HG02642 (cell line): ENCODE results near the gene CTNND2.
"Not testable (repeated sequence)": the region's sequence is repeated elsewhere in the genome, so short reads cannot be mapped to it uniquely, and the experiment has no call there.

Experiments
- ATAC-seq: cut with Tn5 transposase; IDR thresholded peaks from one replicate; pipeline ENCODE4 v1.9.1; 2021; ENCODE audit warnings: mild to moderate bottlenecking; ENCODE audit not compliant: unreplicated experiment, poor library complexity

CTNND2 gene

DNA sequence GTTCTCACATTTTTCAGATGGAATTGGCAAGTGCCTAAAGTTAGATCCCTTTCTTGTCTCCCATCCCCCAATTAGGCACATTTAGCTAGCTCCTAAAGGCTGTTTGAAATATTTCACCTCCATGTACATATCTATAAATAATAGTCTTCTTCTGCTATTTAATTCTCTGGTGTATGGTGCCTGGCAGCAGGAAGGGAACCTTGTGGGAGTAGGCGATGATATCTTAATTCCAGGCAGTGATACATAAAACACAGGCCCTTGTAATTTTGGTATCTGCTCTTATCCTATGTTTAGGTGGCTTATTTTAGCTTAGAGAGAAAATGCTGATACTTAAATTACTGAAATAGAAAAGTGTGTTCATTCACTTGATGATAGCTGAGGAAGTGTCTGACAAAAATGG is 880.3 kb downstream of the CTNND2 start:
- no peak for ATAC-seq

DNA sequence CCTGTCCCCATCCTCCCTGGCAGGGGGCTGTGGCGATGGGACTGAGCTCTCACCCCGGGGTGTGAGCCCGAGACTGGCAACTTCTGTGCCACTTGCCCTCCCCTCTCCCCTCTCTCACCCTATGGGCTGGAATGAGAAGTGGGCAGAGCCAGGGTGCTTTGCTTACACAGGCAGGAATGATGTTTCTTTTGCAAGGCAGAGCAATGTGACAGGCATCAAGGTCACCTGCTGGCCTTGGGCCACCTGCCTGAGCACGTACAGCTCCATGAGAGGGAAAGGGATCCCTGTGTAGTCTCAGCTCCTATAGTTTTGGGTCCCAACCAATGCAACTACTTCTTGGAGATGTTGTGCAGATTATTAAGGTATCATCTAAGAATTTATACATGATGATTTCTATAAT is 890.5 kb downstream of the CTNND2 start:
- no peak for ATAC-seq

DNA sequence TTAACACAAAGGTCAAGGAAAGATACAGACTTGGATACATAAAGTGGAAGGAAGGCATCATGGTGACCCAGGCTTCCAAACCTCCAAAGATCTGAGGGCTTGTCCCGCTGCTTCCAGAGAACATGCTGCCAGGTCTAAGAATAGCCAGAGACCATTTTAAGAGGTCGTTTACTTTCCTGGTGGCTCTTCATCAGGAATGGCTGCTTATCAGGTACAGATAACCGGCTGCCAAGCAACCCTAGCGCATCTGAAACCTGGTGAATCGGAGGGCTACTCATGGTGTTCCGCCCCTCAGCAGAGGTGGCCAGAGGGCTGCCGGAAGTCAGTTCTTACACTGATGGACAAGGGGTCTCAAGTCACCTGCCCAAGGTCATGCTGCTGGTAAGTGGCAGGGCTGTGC is 892.0 kb downstream of the CTNND2 start:
- no peak for ATAC-seq

DNA sequence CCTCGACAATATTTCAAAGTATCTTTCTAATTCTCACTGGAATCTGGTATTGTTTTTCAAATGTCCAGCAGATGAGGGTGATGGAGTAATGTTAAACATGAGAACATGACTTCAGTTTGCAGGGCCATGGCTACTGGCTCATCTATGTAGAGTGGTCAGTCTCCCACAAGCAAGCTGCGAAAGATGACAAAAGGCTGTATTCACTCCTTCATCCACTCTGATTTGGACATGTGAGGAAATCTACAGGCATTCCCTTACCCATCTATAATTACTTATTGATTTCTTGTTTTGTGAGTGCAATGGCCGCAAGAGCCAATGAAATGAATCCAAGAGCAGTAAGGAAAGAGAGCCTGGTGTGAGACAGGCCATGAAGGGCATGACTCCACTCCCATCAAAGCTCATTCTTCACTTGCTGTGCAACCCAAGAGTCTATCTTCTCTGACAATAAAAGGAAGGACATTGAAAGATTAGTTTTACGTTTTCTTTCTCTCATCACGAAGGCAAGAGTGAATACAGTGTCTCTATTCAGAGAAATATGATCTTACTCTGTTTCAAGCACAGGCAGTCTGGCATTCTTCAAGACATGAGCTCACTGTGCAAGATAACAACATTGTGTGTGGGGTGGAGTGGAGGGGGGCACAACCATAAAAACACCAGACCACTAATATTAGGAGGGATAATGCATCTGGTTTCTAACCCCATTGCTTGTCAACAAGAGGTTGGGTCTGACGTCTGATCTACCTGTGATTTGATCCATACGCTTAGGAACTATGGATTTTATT is 893.6 kb downstream of the CTNND2 start:
- no peak for ATAC-seq

DNA sequence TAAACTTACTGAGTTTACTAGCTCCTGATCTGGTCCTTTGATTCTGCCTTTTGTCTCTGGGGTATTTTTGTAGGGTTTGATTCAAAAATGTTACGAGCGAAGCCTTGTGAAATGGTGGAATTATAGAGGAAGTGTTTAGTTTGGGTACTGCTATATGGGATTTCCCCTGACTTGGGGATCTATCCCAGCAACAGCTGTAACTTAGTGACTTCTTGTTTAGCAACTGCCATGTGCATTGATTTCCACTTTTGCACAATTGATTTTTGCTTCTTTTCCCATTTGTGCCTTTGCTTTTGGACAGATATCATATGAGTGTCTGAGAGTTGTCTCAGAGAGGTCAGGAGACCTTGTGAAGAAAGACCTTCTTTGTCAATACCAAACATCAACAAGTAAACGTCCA is 894.7 kb downstream of the CTNND2 start:
- ATAC-seq: no peak

DNA sequence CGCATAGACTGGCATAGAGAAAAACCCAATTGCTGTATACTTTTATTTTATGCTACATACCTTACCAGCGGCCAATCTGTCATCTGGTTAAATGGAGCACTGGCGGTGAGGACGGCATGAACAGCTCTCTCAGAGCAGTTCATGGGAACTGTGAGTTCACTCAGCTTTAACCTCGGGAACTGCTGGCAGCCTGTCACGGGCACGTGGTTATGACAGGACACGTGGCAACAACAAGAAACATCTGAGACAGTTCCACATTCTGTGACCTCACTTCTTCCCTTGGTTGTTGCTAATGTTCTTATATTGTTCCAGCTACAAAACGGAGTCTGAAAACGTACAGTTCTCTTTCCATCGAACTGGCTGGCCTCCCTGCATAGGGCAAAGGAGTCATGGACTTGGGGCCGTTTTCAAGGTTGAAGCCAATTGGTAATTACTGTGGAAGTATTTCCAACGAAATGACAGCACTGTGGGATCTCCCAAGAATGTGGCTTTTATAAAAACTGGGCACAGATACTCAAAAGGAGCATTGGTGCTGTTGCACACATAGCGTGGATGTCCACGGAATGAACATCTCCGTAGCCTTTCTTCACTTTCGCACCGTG is 896.9 kb downstream of the CTNND2 start:
- ATAC-seq: no peak

DNA sequence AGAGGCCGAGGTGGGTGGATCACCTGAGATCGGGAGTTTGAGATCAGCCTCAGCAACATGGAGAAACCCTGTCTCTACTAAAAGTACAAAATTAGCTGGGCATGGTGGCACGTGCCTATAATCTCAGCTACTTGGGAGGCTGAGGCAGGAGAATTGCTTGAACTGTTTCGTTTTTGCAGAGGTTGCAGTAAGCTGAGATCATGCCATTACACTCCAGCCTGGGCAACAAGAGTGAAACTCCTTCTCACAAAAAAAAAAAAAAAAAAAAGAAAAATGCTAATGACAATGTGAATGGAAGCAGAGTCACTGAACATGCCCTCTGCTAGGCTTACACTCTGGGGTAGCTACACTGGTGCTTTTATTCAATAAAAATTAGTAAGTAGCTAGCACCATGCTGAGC is 899.7 kb downstream of the CTNND2 start:
- not testable (repeated sequence) for ATAC-seq

DNA sequence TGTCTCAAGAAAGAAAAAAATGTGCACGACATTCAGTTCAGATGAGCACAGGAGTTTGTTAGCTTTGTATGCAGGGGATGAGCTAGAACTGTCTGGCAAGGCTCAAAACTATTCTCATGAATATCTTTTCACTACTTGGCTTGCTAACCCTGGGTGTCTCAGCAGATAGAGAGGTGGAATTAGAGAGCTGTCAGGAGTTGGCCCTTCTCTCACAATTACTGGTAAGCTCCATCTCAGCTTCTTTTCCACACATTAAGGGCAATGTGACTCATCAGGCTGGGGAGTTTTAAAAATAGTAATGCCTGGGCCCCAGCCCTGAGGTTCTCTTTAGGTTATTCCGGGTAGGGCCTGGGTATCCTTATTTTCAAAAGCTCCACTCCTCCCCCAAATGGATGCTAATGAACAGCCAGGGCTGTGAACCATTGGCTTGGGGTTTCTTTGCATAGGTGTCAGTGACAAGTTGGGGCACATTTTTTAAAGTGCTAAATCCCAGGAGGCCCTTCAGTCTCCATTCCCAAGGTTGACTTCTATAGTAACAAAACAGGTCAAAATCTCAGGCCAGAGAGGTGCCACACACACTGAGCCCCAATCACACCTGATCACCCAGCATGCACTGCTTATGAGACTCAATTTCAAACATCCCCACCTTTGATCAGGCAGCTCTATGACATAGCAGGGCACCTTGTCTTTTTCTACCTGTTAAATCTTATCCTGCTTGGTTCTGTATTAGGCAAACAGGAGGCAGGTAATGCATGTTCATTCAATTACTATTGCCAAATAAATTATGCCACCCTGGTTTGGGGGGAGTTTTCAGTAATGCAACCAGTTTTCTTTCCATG is 903.5 kb downstream of the CTNND2 start:
- ATAC-seq: no peak

DNA sequence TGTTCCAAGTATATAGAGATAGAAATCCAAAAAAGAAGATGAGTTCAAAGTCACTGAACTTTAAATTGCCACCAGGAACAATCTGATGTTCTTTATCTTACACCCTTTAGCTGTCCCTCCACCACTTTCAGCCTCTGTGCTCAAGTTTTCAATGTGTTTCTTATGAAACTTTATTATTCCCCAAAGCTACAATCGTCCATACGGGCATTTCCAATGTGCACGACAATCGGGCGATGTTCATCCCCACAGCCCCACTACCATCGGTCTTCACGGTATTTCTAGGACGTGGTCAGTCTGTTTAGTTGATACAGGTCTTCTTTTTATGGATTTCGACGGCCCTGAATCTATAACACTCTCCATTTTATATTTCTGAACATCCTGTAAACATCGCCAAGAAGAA is 904.5 kb downstream of the CTNND2 start:
- no peak for ATAC-seq

DNA sequence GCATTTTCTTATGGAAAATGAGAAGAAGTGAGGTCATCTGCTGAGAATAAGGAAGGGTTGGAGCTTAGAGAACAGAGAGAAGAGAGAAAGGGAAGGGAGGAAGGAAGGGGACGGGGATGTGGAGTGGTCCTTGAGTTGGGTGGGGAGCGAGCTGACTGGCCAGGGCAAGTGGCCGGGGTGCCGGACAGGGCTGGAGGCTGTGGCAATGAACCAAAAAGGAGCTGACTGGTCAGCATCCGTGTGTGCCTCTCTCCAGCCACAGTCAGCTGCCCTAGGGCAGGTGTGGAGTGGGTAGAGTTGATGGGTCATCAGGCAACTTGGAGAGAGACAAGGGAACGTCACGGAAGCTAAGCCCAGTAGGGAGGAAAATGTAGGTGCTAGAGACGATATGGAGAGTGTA is 908.4 kb downstream of the CTNND2 start:
- no peak for ATAC-seq

DNA sequence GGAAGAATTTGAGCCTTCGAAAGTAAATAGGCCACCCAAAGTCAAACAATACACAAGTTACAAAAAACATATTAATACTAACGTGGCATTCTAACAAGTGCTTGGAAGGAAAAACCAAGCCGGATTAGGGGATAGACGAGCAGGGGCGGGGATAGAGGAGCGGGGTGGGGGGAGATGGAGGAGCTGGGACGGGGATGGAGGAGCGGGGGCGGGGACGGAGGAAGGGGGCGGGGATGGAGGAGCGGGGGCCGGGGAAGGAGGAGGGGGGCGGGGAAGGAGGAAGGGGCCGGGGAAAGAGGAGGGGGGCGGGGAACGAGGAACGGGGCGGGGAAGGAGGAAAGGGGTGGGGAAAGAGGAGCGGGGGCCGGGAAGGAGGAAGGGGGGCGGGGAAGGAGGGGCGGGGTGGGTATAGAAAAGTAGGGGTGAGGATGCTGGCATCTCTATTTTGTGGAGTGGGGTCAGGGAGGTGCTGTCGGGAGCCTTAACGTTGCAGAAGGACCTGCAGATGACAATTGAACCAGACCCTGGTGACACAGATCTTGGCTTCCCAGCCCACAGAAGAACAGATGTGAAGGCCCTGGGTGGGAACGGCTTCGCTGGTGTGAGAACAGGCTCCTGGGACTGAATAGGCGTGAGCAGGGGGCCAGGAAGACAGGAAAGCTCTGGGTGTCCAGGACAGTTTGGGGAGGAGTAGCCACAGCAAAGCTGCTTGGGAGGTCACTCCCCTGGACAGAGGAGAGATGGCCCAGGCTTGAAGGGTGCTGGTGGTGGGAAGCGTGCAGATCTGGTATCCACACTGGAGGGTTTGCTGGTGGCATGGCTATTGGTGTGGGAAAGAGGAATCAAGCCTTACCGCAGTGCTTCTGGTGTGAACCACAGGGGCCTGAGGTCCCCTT is 909.9 kb downstream of the CTNND2 start:
- no peak for ATAC-seq

DNA sequence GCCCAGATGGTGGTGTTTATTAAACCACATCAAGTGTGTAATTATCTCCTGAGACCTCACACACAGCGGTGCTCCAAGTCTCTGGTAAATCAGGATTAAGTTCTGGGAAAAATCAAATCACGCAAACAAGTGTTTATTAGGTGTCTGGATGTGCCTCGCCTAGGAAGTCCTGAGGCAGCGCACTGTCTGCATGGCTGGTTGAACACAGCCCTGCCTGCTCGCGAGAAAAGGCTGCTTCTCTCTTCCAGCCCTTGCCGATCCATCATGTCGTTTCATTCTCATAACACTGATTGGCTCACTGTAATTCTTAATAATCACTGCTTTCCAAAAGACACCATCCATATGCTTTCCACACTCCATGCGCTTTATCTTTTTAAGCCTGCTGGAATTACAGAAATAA is 913.6 kb downstream of the CTNND2 start:
- ATAC-seq: no peak

DNA sequence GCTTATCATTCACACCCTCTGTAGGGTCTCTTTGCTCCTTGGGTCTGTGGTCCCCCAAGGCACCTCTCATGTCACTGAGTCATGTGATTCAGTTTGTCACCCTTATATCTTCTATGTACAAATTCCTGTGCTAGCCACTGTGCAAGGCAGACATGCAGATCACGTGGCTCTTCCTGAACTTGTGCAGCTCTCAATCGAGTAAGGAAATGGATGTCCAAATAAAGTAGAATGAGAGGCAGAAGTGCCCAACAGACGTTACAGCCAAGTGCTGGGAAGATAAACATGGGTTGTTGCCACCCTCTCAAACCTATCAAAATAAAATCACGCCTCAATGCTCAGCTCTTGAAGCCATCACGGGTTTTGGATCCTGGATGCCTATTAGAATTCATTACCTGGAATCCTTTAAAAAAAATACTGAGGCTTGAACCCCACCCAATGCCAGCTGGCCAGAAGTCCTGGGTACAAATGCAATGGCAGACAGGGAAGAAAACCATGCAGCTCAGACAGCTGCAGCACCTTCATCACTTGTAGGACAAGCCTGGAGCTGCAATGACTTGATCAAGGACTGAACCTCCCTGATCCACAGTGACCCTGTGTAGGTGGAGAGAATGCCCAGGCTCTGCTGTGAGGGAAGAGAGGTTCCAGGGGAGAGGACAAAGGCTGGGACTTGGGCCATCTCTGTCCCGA is 914.5 kb downstream of the CTNND2 start:
- ATAC-seq: no peak

DNA sequence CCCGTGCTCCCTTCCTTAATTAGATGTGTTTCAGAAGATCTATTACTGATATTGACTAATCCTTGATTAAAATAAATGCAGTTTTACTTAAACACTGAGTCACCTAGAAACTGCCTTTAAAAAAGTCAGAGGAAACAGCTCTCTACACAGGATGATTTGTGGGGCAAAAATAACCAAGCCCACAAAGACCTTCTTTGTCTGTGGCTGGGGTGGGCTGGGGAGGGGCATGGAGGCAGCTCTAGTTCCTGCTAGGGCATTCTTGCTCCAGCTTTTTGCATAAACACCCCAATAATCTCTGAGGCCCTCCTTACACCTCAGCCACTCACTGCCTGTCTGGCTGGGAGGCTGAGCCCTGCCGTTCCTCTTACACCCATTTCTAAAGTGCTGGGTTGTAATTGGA is 915.6 kb downstream of the CTNND2 start:
- no peak for ATAC-seq

DNA sequence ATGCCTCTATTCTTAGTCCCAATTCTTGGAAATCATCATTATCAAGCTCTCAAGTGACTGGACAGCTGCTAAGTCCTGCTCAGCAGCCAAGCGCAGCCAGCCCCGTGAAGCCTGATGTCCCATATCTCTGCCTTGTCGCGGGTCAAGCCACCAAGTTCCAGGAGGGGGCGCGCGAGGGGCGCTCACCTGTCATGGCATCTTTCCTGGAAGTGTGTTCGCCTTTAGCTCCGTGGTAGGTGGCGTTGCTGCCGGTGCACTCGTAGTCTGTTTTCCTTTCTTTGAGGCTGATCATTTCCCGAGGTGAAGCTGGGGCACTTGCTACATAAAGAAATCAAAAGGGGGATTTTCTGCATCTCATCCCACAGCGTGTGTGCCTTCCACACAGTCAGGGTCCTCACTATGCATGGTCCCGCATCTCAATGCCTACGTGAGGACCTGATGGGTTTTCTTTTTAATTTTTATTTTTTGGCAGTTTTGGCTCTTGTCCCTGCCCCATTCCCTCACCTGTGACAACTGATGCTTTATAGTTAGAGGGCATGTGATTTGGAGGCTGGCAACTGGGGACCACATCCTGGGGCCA is 916.2 kb downstream of the CTNND2 start:
- peak; percentile 92 for ATAC-seq

DNA sequence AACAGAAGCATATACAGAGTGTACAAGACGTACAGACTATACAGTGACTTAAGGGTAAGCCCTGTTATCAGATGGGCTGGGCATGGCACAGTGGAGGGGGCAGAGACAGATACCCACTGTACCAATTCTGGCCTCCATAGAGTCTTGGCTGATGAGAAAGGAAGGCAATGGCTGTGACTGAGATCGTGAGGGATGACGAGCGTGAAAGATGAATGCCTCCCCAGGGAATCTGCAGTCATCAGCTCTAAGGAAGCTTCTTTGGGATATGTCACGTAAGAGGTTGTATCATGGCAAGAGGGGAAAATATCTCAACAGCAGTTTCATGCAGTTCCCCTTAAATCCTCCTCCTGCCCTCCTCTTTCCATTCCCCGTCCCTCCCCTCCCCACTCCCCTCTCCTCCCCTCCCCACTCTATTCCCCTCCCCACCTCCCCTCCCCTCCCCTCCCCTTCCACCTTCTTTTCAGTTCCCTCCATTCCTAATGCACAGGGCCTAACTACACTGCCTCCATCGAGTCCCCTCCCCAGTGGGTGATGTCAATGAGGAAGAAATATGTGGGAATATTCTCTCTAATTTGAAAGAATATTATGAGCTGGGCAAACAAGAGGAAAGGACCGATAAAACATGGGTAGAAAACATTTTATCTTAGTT is 916.8 kb downstream of the CTNND2 start:
- no peak for ATAC-seq

DNA sequence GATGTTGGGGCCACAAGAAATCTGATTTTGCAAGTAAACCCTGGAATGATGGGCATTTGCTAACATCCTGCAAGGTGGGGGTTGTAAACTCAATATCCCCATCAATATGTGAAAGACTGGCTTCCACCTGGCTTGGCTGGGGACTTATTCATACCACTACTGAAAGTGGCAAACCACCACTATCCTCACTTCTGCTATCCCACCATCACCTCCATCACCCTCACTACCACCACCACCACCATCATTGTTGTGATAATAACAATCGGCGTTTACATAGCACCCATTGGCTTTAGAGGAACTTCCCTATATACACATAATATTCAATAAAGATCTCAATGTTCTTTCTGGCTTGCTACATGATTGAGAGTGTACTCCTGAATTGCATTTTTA is 918.5 kb downstream of the CTNND2 start:
- no peak for ATAC-seq

DNA sequence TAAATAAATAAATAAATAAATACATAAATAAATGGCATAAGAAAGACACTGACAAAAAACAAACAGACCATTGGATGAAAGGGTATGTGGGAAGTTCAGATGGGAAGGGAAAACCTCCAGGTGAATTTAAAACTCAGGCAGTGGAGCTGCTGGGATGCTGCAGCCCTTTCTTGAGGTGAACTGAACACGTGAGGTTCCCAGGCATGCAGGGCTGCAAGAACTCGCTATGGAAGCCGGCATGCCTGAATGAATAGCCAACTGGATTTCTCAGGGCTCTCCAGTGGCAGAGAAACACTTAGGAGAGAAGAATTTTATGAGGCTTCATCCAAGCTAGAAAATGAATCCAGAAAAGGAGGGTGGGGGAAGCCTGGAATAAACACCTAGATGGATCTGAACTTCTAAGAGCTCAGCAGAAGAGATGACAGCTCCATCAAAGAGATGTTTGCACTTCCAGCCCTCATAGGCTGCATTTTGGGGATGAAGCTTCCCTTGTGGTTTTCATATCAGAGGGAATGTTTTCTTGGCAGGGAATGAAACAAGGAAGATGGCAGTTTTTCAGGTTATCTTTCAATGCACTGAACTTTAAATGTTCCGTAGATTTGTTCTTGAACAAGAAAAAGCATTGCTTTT is 919.0 kb downstream of the CTNND2 start:
- ATAC-seq: no peak
